A204.1 (cell line): ENCODE data around the gene CARMIL1.
A peak's percentile ranks its signal among the peaks of the same experiment; 100 is the strongest.

Experiments used
- FAIRE-seq: peaks from 2 replicates; lab custom pipeline; 2012; peaks lifted over from hg19 to GRCh38; lab: Jason Lieb, UNC

CARMIL1 gene

GRCh38 chr6:25278914-25279747, at the start of gene CARMIL1:
Gene CARMIL1 (plus strand): TSS chr6:25279374. CDS start chr6:25279796, 422 bp downstream.
- FAIRE-seq, result no peak

DNA sequence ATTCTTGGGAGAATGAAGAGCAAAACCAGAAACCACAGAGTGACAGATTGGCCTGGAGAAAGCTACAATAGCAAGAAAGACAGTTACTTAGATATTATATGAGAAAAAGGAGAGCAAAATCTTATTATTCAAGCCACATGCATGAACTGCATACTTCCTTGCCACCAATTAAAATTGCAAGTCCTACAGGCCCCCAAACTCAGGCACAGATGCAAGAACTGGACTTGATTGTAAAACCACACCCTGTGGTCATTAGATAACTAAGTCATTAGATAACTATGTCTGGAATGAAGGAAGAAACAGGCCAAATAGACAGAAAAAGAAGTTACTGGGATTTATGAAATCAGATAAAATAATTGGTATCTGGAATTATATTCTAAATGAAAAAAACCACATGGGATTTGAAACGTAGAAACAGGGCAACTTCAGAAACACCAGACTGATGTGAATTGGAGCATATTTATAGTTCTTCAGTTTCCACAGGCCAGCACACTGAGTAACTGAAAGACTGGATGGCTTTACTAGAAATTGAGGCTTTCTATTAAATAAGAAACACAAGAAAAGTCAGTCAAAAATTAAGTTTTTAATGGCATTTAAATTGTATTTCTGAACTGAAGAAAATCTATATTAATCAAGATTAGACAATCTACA, 49.4 kb upstream of the CARMIL1 start:
- FAIRE-seq, result no peak

DNA sequence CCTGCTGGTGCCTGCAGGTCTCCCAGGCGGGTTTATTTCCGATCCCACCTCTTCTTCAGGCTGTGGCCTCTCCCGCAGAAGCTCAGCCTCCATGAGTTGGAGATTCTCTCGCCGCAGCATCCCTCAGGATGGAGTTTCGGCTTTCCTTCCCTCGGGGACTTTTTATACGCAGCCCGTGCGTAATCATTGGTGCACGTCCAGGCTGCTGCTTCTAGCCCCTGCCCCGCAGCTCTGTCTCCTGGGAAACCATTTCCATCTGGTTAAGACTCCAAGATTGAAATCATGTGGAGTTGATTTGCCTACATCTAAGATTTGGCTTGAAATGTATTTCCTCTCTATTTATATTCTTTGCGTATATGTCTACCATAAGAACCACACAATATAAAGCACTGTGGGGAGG, 46.7 kb upstream of the CARMIL1 start:
- no peak for FAIRE-seq

GRCh38 chr6:25233226-25233625, 45.9 kb upstream of the CARMIL1 start:
- FAIRE-seq, result no peak

DNA sequence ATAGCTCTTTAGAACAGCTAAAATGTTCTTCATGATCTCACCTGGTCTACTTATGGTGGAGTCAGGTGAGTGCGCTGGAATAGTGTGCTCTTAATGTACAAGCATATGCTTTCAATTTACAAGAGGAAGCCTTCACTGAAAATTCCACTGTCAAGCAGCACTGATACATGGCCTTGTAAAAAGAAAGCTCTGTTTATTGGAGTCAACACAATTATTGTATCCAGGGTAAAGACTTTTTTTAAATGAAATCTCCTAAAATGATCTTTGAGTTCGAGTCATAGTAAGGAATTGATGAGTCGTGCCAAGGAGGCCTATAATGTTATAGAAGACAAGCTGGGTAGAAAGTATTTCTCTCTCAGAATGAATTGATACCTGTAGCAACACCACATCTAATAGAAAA, 41.6 kb upstream of the CARMIL1 start:
- no peak for FAIRE-seq

- FAIRE-seq, result no peak
These were observed 40.1 kb upstream of the CARMIL1 start for GRCh38 chr6:25239059-25239458.

DNA sequence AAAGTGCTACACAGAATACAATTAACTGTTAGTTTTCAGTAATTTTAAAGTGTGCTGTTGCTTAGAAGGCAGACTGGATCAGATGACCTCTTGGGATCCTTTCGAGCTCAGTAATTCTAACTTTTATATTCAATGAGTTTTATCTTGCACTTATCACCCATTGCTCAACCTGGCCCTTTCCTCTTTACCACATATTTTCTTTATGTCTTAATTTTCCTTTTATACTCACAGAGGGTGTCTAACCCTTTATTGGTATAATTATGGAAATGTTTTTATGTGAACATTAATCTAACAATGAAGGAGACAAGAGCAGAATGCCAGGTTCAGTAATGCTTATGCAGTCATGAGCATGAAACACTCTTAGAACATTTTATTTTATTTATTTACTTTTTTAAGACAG, 39.7 kb upstream of the CARMIL1 start:
- no peak for FAIRE-seq

GRCh38 chr6:25242567-25242966, 36.6 kb upstream of the CARMIL1 start:
- no peak for FAIRE-seq

- no peak for FAIRE-seq
These were observed 34.3 kb upstream of the CARMIL1 start for GRCh38 chr6:25244865-25245264.

DNA sequence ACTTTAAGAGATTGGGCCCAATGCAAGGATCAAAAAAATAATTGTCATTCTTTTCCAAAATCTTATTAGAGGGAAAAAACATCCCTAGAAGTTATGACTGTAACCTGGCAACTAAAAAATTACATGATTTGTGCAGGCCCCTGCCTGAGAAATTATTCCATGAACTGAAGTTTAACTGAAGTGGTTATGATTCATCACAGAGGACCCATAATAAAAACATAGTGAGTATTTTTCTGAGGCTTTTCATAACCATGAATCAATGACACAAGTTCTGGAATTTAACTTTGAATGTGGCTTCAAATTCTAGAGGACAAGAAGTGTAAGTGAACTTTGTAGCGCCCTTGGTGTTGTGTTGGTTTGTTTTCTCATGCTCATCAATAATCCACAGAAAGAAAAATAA, 31.1 kb upstream of the CARMIL1 start:
- no peak for FAIRE-seq

DNA sequence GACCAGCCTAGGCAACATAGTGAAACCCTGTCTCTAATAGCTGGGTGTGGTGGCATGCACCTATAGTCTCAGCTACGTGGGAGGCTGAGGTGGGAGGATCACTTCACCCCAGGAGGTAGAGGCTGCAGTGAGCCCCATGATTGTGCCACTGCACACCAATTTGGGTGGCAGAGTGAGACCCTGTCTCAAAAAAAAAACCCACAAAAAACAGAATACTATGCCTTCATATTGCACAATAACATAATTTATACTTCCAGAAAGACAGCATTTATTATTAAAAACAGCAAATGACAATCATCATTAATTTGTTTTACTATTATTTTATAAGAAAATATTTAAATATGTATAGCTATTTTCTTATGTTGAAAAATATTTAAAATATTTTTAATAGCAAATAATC, 30.0 kb upstream of the CARMIL1 start:
- peak; percentile 82 for FAIRE-seq

DNA sequence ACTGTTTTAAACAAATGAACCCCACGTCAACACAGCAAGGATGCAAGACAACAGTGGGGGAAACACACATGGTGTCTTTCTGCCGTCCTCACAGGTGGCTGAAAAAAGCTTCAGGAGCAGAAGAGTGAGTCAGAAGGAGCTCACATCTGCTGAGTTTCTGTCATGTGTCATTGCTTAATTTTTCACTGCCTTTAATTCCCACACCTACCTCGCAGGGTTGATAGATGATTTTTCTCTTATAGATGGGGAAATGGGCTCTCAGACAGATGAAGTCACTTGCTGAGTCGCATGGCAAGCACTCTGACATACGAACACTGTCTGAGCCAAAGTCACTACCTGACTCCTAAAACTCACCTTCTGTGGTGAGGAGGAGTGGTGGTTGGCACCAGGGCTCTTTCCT, 28.3 kb upstream of the CARMIL1 start:
- FAIRE-seq, result no peak

GRCh38 chr6:25251426-25251825, 27.7 kb upstream of the CARMIL1 start:
- FAIRE-seq, result no peak

DNA sequence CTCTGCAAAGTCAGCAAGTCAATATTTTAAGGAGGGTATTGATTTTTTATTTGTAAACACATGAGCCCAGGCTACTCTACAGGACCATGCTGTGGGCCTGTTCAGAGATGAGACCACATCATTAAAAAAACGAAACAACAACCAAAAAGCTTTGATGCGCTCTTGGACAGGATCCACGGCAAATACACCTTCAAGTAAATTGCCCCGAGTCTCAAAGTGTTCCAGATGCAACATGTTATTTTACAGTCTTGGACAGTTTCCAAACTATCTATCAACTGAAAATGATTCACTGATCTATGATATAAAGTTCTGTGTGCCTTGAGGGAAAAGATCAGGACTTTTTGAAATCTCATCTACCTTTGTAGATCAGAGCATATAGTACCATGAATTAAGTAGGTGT, 25.8 kb upstream of the CARMIL1 start:
- no peak for FAIRE-seq

GRCh38 chr6:25254671-25255070, 24.5 kb upstream of the CARMIL1 start:
- FAIRE-seq, result no peak

DNA sequence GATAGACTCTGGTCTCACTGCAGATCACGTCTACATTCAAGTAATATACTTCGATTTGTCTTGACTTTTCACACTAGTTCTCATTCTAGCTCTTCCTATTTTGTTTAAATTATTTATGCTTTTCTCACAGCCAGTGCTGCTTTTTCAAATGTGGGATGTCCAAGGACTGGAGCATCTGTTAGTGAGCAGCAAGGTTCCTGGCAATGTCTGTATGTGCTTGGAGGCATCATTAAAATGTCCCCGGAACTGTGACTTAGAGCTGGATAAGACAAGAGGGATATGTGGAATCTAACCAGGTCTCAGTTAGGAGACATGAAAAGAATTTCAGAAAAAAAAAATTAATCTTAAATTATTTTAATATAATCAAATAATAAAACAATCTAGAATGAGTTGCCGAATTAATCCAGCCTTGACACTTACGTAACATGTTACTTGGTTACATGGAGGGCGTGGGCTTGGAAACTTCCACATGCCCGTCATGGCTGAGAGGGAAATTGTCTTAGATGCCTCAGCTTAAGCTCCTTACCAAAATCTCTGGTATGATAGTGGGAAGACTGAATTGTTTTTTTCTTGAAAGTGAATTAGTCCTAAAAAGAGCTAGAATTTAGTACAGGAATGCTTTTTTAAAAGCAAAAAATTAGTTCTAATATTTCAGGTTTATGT, 21.4 kb upstream of the CARMIL1 start:
- FAIRE-seq, result no peak

DNA sequence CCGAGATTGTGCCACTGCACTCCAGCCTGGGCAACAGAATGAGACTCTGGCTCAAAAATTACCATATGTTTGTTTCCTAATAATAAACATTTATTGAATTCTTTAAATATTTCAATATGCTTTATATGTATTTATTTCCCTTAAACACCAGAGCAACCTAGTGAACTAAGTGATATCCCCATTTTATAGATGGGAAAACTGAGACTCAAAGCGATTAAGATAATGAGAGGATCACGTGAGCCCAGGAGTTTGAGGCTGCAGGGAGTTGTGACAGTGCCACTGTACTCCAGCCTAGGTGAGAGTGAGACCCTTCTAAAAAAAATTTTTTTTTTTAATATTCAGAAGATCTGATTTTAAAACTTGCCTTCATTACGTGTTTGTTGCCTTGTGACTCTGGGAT, 19.4 kb upstream of the CARMIL1 start:
- FAIRE-seq, result no peak

DNA sequence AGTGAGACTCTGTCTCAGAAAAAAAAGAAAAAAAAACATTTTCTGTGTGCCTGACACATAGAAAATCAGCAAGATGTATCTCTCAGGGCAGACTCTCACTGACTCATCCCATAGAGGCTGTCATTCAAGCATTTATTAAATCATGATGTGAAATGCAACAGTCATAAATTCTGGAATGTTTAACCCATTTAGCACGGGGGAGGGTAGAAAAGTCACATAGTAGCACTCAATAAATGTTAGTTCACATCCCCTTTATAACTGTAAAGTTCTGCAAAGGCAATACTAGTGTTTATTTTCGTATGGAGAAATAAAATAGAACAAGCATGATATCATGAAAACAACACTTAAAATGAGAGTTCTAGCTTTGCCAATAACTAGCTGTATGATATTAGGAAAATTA, 15.5 kb upstream of the CARMIL1 start:
- FAIRE-seq, result no peak

DNA sequence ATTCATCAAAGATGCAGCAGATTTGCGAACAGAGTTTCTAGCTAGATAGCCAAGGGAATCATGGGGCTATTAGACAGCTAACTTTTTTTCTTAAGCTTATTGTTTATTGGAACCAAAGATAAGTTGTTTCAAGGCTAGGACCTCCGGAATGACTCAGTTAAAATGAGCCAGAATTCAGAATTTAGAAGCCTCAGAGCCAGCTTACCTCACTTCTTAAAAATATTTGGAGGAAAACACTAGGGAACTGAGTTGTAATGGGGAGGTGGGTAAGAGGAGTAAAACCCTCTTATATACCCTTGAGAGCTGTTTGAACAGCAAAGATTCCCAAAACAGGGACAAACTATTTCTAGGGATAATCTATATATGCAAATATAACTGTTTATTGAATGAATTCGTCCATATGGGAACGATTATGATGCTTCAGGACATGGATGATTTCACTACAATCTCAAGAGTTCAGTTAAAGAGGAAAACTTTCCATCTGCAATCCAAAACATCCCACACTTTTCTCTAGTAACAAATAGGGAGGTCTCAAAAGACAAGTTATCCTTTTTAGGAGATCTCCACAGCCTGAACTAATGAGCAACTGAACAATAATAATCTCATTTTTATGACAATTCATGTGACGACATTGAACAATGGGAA, 12.6 kb upstream of the CARMIL1 start:
- no peak for FAIRE-seq

DNA sequence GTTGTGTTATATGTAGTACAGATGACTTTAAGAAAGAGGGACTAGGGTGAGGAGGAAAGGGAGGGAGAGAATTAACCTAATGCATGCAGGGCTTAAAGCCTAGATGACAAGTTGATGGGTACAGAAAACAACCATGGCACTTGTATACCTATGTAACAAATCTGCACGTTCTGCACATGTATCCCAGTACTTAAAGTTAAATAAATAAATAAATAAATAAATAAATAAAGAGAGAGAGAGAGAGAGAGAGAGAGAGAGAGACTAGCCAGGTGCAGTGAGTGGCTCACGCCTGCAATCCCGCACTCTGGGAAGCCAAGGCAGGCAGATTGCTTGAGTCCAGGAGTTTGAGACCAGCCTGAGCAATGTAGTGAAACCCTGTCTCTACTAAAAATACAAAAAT, 11.5 kb upstream of the CARMIL1 start:
- FAIRE-seq, result no peak

DNA sequence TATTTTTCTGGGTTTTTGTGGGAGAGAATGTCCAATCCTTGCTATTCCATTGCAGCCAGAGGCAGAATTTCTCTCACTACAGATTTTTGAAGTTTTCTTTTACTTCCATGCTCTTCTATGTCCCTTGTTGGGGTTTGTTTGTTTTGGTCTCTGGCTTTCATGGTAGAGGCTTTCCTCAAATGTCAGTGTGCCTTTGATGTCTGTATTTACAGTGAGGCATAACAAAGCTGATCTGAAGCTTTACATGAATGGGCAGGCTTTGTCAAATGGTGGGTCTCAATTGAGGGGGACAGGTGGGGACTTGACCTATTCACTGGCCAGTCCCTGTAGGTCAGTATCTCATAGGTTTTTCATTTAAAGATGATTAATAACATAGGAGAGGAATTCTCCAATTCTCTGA, 8.6 kb upstream of the CARMIL1 start:
- no peak for FAIRE-seq

- no peak for FAIRE-seq
These were observed 3.7 kb upstream of the CARMIL1 start for GRCh38 chr6:25275436-25275835.

- no peak for FAIRE-seq
These were observed 1.8 kb upstream of the CARMIL1 start for GRCh38 chr6:25277386-25277785.
